Measurements from ENCODE around the gene SLC18A2. TPM values are rescaled to one million over a fixed set of nuclear protein-coding genes. Genes with fewer than 3 reads are reported as not detected.

SLC18A2 gene
- total RNA-seq, 4 donors from 2014 or later, result 0.27 to 0.75 (median 0.64) TPM; not detected in 1

- Histone ChIP-seq H3K36me3 (no peaks in the 10 kb centered on the region), H3K27me3 (peaks cover 32% of the 10 kb centered on the region), H3K27ac (no peak overlapping the region), H3K4me3 (no peak overlapping the region), H3K9me3 (no peaks in the 10 kb centered on the region), H3K4me1 (peaks cover 0 to 13% (median 11%) of the 10 kb centered on the region in 4 donors)
- WGBS, 2 donors (ENCODE audit: low coverage in 1 of 2), result 58% methylated on average over 10 of the region's 10 CpGs; no CpG with 5 or more reads in 1 of the 2 donors
- intact Hi-C loops (cut with DNase I; ENCODE audit: low total_unique reads), result no loop called here
- in situ Hi-C loops (cut with MboI; ENCODE audit: low pct_ligation_motif_present in 1 of 4, low pct_unique_long_range_greater_than_20kb in 1 of 4, low sequenced_read_pairs in 3 of 4), result loop anchor here in 3 of 4 donors (25.0 kb wide), 3 partner anchors 216 to 1016 kb away; no protein-coding TSS in a partner anchor
- DNase-seq, result no peak
- no peak for TF ChIP-seq POLR2AphosphoS5 (IDR thresholded peaks at IDR 0.05)
- TF ChIP-seq EP300 (IDR thresholded peaks at IDR 0.05; ENCODE audit: low read depth), result no peak
- TF ChIP-seq POLR2A (IDR thresholded peaks at IDR 0.05), result no peak
- no peak for TF ChIP-seq CTCF (IDR thresholded peaks at IDR 0.05)
Measured at GRCh38 chr10:117221156-117221711, 19.7 kb upstream of the SLC18A2 start.

- TF ChIP-seq POLR2AphosphoS5 (IDR thresholded peaks at IDR 0.05) (no peak), CTCF (IDR thresholded peaks at IDR 0.05) (no peak), EP300 (IDR thresholded peaks at IDR 0.05; ENCODE audit: low read depth) (no peak), POLR2A (IDR thresholded peaks at IDR 0.05) (no peak)
- H3K4me3 ChIP-seq, result no peak overlapping the region
- WGBS, 2 donors (ENCODE audit: low coverage in 1 of 2), result 85 to 100% methylated on average over 1 to 5 of the region's 5 CpGs
- H3K27me3 ChIP-seq, result peaks cover 28% of the 10 kb centered on the region
- intact Hi-C loops (cut with DNase I; ENCODE audit: low total_unique reads), result no loop called here
- H3K9me3 ChIP-seq, result no peaks in the 10 kb centered on the region
- no peak overlapping the region for H3K27ac ChIP-seq
- peaks cover 0 to under 1% (median 0%) of the 10 kb centered on the region in 4 donors for H3K4me1 ChIP-seq
- DNase-seq, result no peak
- in situ Hi-C loops (cut with MboI; ENCODE audit: low pct_ligation_motif_present in 1 of 4, low pct_unique_long_range_greater_than_20kb in 1 of 4, low sequenced_read_pairs in 3 of 4), result loop anchor here in 3 of 4 donors (25.0 kb wide), 3 partner anchors 215 to 1015 kb away; no protein-coding TSS in a partner anchor
- H3K36me3 ChIP-seq, result no peaks in the 10 kb centered on the region
Measured at GRCh38 chr10:117222552-117222951, 18.4 kb upstream of the SLC18A2 start.

GRCh38 chr10:117222976-117223692 is 17.8 kb upstream of the SLC18A2 start:
- H3K9me3 ChIP-seq, result no peaks in the 10 kb centered on the region
- H3K27me3 ChIP-seq, result peaks cover 29% of the 10 kb centered on the region
- TF ChIP-seq POLR2A (IDR thresholded peaks at IDR 0.05) (no peak), EP300 (IDR thresholded peaks at IDR 0.05; ENCODE audit: low read depth) (no peak), POLR2AphosphoS5 (IDR thresholded peaks at IDR 0.05) (no peak), CTCF (IDR thresholded peaks at IDR 0.05) (no peak)
- intact Hi-C loops (cut with DNase I; ENCODE audit: low total_unique reads) (no loop called here), in situ Hi-C loops (cut with MboI; ENCODE audit: low pct_ligation_motif_present in 1 of 4, low pct_unique_long_range_greater_than_20kb in 1 of 4, low sequenced_read_pairs in 3 of 4) (loop anchor here in 3 of 4 donors (25.0 kb wide), 3 partner anchors 214 to 1014 kb away; no protein-coding TSS in a partner anchor)
- no peak for DNase-seq
- no peak overlapping the region for H3K27ac ChIP-seq
- no peaks in the 10 kb centered on the region for H3K36me3 ChIP-seq
- H3K4me3 ChIP-seq, result no peak overlapping the region
- 72 to 93% methylated on average over 3 to 4 of the region's 4 CpGs for WGBS, 2 donors (ENCODE audit: low coverage in 1 of 2)
- H3K4me1 ChIP-seq, result no peaks in the 10 kb centered on the region

GRCh38 chr10:117223693-117224430 is 17.1 kb upstream of the SLC18A2 start:
- intact Hi-C loops (cut with DNase I; ENCODE audit: low total_unique reads), result no loop called here
- H3K36me3 ChIP-seq, result no peaks in the 10 kb centered on the region
- no peaks in the 10 kb centered on the region for H3K4me1 ChIP-seq
- in situ Hi-C loops (cut with MboI; ENCODE audit: low pct_ligation_motif_present in 1 of 4, low pct_unique_long_range_greater_than_20kb in 1 of 4, low sequenced_read_pairs in 3 of 4), result loop anchor here in 3 of 4 donors (25.0 kb wide), 3 partner anchors 213 to 1013 kb away; no protein-coding TSS in a partner anchor
- no peaks in the 10 kb centered on the region for H3K9me3 ChIP-seq
- H3K27me3 ChIP-seq, result peaks cover 28% of the 10 kb centered on the region
- no peak overlapping the region for H3K27ac ChIP-seq
- WGBS, 2 donors (ENCODE audit: low coverage in 1 of 2), result 86 to 100% methylated on average over 2 to 7 of the region's 7 CpGs
- H3K4me3 ChIP-seq, result no peak overlapping the region
- TF ChIP-seq CTCF (IDR thresholded peaks at IDR 0.05), result no peak
- no peak for TF ChIP-seq EP300 (IDR thresholded peaks at IDR 0.05; ENCODE audit: low read depth)
- TF ChIP-seq POLR2A (IDR thresholded peaks at IDR 0.05), result no peak
- no peak for TF ChIP-seq POLR2AphosphoS5 (IDR thresholded peaks at IDR 0.05)
- no peak for DNase-seq

Measured in transverse colon (tissue), 4 donors.